Measurements from ENCODE around the gene DYNC2I2.

DNA sequence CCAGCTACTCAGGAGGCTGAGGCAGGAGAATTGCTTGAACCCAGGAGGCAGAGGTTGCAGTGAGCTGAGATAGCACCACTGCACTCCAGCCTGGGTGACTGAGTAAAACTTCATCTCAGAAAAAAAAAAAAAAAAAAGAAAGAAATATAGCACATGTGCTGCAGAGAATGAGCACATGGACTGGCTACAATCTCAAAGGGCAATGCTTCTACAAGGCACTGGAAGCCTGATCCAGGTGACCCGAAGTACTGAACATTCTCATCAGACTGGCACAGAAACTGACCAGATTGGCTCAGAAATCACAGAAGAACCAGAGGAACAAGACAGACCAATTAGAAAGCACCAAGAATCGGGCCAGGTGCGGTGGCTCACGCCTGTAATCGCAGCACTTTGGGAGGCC is 4.8 kb downstream of the DYNC2I2 start:
- TF ChIP-seq, protein P1, sequence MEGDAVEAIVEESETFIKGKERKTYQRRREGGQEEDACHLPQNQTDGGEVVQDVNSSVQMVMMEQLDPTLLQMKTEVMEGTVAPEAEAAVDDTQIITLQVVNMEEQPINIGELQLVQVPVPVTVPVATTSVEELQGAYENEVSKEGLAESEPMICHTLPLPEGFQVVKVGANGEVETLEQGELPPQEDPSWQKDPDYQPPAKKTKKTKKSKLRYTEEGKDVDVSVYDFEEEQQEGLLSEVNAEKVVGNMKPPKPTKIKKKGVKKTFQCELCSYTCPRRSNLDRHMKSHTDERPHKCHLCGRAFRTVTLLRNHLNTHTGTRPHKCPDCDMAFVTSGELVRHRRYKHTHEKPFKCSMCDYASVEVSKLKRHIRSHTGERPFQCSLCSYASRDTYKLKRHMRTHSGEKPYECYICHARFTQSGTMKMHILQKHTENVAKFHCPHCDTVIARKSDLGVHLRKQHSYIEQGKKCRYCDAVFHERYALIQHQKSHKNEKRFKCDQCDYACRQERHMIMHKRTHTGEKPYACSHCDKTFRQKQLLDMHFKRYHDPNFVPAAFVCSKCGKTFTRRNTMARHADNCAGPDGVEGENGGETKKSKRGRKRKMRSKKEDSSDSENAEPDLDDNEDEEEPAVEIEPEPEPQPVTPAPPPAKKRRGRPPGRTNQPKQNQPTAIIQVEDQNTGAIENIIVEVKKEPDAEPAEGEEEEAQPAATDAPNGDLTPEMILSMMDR (IDR thresholded peaks at IDR 0.05), result no peak
- TF ChIP-seq EZH2 (IDR thresholded peaks at IDR 0.05), result no peak

All from neural progenitor cell (in vitro differentiated cells).